A549 (cell line): Measurements from ENCODE around the gene CDHR2. TPM values are rescaled to one million over a fixed set of nuclear protein-coding genes. Genes with fewer than 3 reads are reported as not detected.

Source experiments
- ATAC-seq, 2 experiments: fragments of 200-7000 bp in 1 of 2; fragments of >200 bp in 1 of 2; cut with Nextera tagmentation in 1 of 2; cut with Tn5 transposase in 1 of 2; 3 replicates each; pipeline versions ENCODE4 v1.8.0 to v1.9.1; 2018 to 2020; ENCODE audit warnings: mild to moderate bottlenecking in 1 of 2, moderate library complexity in 1 of 2
- CTCF ChIA-PET: fragments of 300-600 bp; sonication (Branson Sonifier 250); formaldehyde crosslinking; extraction: SDS; loops from one replicate; lab custom pipeline; 2021; ENCODE audit warnings: antibody characterized with exemption, inconsistent platforms; lab: Yijun Ruan, JAX
- POLR2A ChIA-PET: fragments of 350-600 bp; formaldehyde crosslinking; extraction: SDS; loops from one replicate; lab custom pipeline; 2021; ENCODE audit warnings: antibody characterized with exemption, inconsistent platforms; lab: Yijun Ruan, JAX
- DNase-seq, 2 experiments: peaks; one replicate each; pipeline versions ENCODE4 v3.0.0 to v3.0.0-alpha.2; 2011 to 2016; ENCODE audit warnings: low read depth in 1 of 2, low spot score in 1 of 2
- FAIRE-seq: peaks from 2 replicates; lab custom pipeline; 2011; peaks lifted over from hg19 to GRCh38; lab: Jason Lieb, UNC
- H3K27ac ChIP-seq, 2 experiments: fragments of >200 bp; sonication (Bioruptor Twin); formaldehyde crosslinking; 3 replicates each; pipeline ENCODE4 v1.5.1; 2016 to 2017
- H3K4me1 ChIP-seq: fragments of >200 bp; sonication (Bioruptor Twin); formaldehyde crosslinking; 3 replicates; pipeline ENCODE4 v1.6.1; 2016
- H3K4me2 ChIP-seq: fragments of >200 bp; sonication (Bioruptor Twin); formaldehyde crosslinking; 3 replicates; pipeline ENCODE4 v1.6.1; 2016
- H3K4me3 ChIP-seq: fragments of >200 bp; sonication (Bioruptor Twin); formaldehyde crosslinking; 3 replicates; pipeline ENCODE4 v1.5.1; 2016
- H3K9me3 ChIP-seq: fragments of >200 bp; sonication (Bioruptor Twin); formaldehyde crosslinking; 3 replicates; pipeline ENCODE4 v1.6.1; 2016
- ATOH8 ChIP-seq: fragments of 250-450 bp; sonication (Bioruptor Pico); IDR thresholded peaks from 2 replicates; pipeline ENCODE4 v1.5.0; 2020; ENCODE audit warnings: low read depth, mild to moderate bottlenecking, moderate library complexity
- CHD2 ChIP-seq: fragments of 150-350 bp; IDR thresholded peaks from 2 replicates; pipeline ENCODE4 v1.6.1; 2014; ENCODE audit warnings: low read length; ENCODE audit not compliant: partially characterized antibody
- EHMT2 ChIP-seq: fragments of 200-600 bp; sonication (generic); IDR thresholded peaks from 2 replicates; pipeline ENCODE4 v1.6.1; 2016; ENCODE audit warnings: antibody characterized with exemption, low read depth, mild to moderate bottlenecking, moderate library complexity
- EP300 ChIP-seq, 2 experiments: fragments of >200 bp; sonication (Bioruptor Twin); formaldehyde crosslinking; IDR thresholded peaks; 2 replicates in 1 of 2; 3 replicates in 1 of 2; pipeline ENCODE4 v1.6.1; 2016 to 2017
- FOSB ChIP-seq: fragments of 250-450 bp; sonication (Bioruptor Pico); IDR thresholded peaks from 2 replicates; pipeline ENCODE4 v1.5.0; 2020; ENCODE audit warnings: mild to moderate bottlenecking, moderate library complexity
- HOXB13 ChIP-seq: fragments of 250-450 bp; sonication (Bioruptor Pico); IDR thresholded peaks from 2 replicates; pipeline ENCODE4 v1.5.0; 2020; ENCODE audit warnings: low read depth, mild to moderate bottlenecking, moderate library complexity
- HOXB5 ChIP-seq: fragments of 250-450 bp; sonication (Bioruptor Pico); IDR thresholded peaks from 2 replicates; pipeline ENCODE4 v1.5.0; 2020; ENCODE audit warnings: mild to moderate bottlenecking, moderate library complexity
- KDM5A ChIP-seq: fragments of 200-600 bp; sonication (generic); IDR thresholded peaks from 2 replicates; pipeline ENCODE4 v1.6.1; 2016; ENCODE audit warnings: antibody characterized with exemption, mild to moderate bottlenecking
- MAZ ChIP-seq: fragments of 150-350 bp; IDR thresholded peaks from 2 replicates; pipeline ENCODE4 v1.6.1; 2014; ENCODE audit warnings: antibody characterized with exemption, low read depth, low read length, borderline replicate concordance
- NFE2L2 ChIP-seq: fragments of 150-350 bp; conservative IDR thresholded peaks from 2 replicates; pipeline ENCODE4 v1.6.1; 2014; ENCODE audit warnings: low read length
- NR3C1 ChIP-seq: fragments of >200 bp; sonication (Bioruptor Twin); formaldehyde crosslinking; IDR thresholded peaks from 3 replicates; pipeline ENCODE4 v1.6.1; 2017
- POLR2AphosphoS2 ChIP-seq: conservative IDR thresholded peaks from 2 replicates; pipeline ENCODE4 v1.6.1; 2012; ENCODE audit warnings: low read length, improper control_type of control experiment, inconsistent platforms
- RAD21 ChIP-seq, 2 experiments: fragments of >200 bp in 1 of 2; sonication (Bioruptor Twin) in 1 of 2; formaldehyde crosslinking in 1 of 2; IDR thresholded peaks in 1 of 2; conservative IDR thresholded peaks in 1 of 2; 2 replicates in 1 of 2; 3 replicates in 1 of 2; pipeline ENCODE4 v1.6.1; 2012 to 2018; ENCODE audit warnings: inconsistent platforms in 1 of 2
- RARB ChIP-seq: fragments of 250-450 bp; sonication (Bioruptor Pico); IDR thresholded peaks from 2 replicates; pipeline ENCODE4 v1.8.0; 2021; ENCODE audit warnings: mild to moderate bottlenecking, moderate library complexity
- RCOR1 ChIP-seq: fragments of 150-350 bp; IDR thresholded peaks from 2 replicates; pipeline ENCODE4 v1.6.1; 2014; ENCODE audit warnings: antibody characterized with exemption, low read length, low read depth
- SMC3 ChIP-seq: fragments of >200 bp; sonication (Bioruptor Twin); formaldehyde crosslinking; IDR thresholded peaks from 3 replicates; pipeline ENCODE4 v1.6.1; 2018; ENCODE audit warnings: inconsistent platforms
- SREBF2 ChIP-seq: fragments of 450-650 bp; IDR thresholded peaks from 2 replicates; pipeline ENCODE4 v1.6.1; 2014; ENCODE audit warnings: mild to moderate bottlenecking, moderate library complexity
- TP53 ChIP-seq: fragments of 250-450 bp; sonication (Bioruptor Pico); IDR thresholded peaks from 2 replicates; pipeline ENCODE4 v1.5.0; 2021; ENCODE audit warnings: mild to moderate bottlenecking, moderate library complexity
- ZC3H11A ChIP-seq: fragments of 450-650 bp; IDR thresholded peaks from 2 replicates; pipeline ENCODE4 v1.6.1; 2014; ENCODE audit warnings: antibody characterized with exemption, mild to moderate bottlenecking
- ZFP36 ChIP-seq: fragments of 450-650 bp; IDR thresholded peaks from 2 replicates; pipeline ENCODE4 v1.6.1; 2014; ENCODE audit warnings: borderline replicate concordance; ENCODE audit not compliant: partially characterized antibody
- ZSCAN20 ChIP-seq: fragments of 250-450 bp; sonication (Bioruptor Pico); IDR thresholded peaks from 2 replicates; pipeline ENCODE4 v1.8.0; 2022; ENCODE audit warnings: mild to moderate bottlenecking, moderate library complexity
- WGBS: methylation state at CpG from one replicate; pipeline ENCODE4 v1.1.6; 2017; ENCODE audit errors: missing lambda C conversion rate; 5-methylcytosine and 5-hydroxymethylcytosine counted together
- polyA plus RNA-seq, 4 experiments: library from polyadenylated mRNA; depleted of rRNA in 3 of 4; stranded (reverse); fragments of >200 nt; fragmentation: RNase III in 1 of 4; extraction: RNeasy Plus Mini Kit Qiagen cat#74134 plus additional on column Dnase treatment in 1 of 4; gene quantifications; 2 replicates in 3 of 4; 3 replicates in 1 of 4; pipeline ENCODE4 v1.2.3, GENCODE V29; 2011 to 2017
- TF ChIP-seq, protein P1 (sequence below): fragments of 200-600 bp; sonication (generic); IDR thresholded peaks from 2 replicates; pipeline ENCODE4 v1.6.1; 2016; ENCODE audit warnings: antibody characterized with exemption, mild to moderate bottlenecking, moderate library complexity
- TF ChIP-seq, protein P2 (sequence below): fragments of 150-350 bp; IDR thresholded peaks from 2 replicates; pipeline ENCODE4 v1.6.1; 2014; ENCODE audit warnings: low read depth, mild to moderate bottlenecking, low read length
- TF ChIP-seq, protein P3 (sequence below): fragments of >200 bp; sonication (Bioruptor Twin); formaldehyde crosslinking; IDR thresholded peaks from 3 replicates; pipeline ENCODE4 v1.6.1; 2016

The CDHR2 gene
- polyA plus RNA-seq, 2 of the 4 experiments (the other 2 are of a cell fraction): 0.09 TPM; not detected in 1

DNA sequence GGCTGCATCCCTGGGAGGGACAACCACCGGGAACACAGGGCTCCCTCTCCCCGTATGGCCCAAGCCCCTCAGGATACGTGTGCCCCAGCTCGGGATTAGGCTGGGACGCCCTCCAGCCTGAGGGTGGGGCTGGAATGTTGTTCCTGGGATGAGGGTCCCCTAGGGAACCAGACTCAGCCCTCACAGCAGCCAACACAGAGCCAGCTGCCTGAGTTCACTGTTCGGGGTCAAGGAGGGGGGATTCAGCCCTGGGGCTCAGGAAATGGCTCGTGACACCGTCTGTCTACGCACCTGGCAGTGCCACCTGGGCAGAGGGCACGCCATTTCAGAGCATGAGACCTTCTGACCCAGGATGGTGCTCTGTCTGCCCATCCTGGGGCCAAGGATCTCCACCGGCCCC lies 20.8 kb upstream of the CDHR2 start:
- no peaks in the 10 kb centered on the region for H3K9me3 ChIP-seq
- no peak for ATAC-seq
- ChIA-PET CTCF (interaction anchor here (0.6 to 0.8 kb wide), 3 partner anchors 14 to 102 kb away, joined by 3 read pairs; no protein-coding TSS in a partner anchor), POLR2A (interaction anchor here (0.7 kb wide), 1 partner anchor 9 kb away, joined by 4 read pairs; the partner anchor contains the start of gene RNF44)
- WGBS: 90% methylated on average over 8 of the region's 11 CpGs
- no peak overlapping the region for H3K27ac ChIP-seq
- no peak overlapping the region for H3K4me3 ChIP-seq
- DNase-seq: no peak
- no peak overlapping the region for H3K4me2 ChIP-seq
- no peak for FAIRE-seq
- TF ChIP-seq ZSCAN20: no peak
- TF ChIP-seq, protein P1, sequence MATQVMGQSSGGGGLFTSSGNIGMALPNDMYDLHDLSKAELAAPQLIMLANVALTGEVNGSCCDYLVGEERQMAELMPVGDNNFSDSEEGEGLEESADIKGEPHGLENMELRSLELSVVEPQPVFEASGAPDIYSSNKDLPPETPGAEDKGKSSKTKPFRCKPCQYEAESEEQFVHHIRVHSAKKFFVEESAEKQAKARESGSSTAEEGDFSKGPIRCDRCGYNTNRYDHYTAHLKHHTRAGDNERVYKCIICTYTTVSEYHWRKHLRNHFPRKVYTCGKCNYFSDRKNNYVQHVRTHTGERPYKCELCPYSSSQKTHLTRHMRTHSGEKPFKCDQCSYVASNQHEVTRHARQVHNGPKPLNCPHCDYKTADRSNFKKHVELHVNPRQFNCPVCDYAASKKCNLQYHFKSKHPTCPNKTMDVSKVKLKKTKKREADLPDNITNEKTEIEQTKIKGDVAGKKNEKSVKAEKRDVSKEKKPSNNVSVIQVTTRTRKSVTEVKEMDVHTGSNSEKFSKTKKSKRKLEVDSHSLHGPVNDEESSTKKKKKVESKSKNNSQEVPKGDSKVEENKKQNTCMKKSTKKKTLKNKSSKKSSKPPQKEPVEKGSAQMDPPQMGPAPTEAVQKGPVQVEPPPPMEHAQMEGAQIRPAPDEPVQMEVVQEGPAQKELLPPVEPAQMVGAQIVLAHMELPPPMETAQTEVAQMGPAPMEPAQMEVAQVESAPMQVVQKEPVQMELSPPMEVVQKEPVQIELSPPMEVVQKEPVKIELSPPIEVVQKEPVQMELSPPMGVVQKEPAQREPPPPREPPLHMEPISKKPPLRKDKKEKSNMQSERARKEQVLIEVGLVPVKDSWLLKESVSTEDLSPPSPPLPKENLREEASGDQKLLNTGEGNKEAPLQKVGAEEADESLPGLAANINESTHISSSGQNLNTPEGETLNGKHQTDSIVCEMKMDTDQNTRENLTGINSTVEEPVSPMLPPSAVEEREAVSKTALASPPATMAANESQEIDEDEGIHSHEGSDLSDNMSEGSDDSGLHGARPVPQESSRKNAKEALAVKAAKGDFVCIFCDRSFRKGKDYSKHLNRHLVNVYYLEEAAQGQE: no peak
- TF ChIP-seq FOSB (CRISPR knock-in tag): no peak
- no peak for TF ChIP-seq RARB (CRISPR knock-in tag)
- no peak for TF ChIP-seq TP53 (CRISPR knock-in tag)
- no peak for TF ChIP-seq ZFP36
- TF ChIP-seq EP300 (IDR thresholded peaks at IDR 0.05): no peak
- TF ChIP-seq NR3C1: no peak
- TF ChIP-seq ATOH8 (CRISPR knock-in tag): no peak
- TF ChIP-seq, protein P2, sequence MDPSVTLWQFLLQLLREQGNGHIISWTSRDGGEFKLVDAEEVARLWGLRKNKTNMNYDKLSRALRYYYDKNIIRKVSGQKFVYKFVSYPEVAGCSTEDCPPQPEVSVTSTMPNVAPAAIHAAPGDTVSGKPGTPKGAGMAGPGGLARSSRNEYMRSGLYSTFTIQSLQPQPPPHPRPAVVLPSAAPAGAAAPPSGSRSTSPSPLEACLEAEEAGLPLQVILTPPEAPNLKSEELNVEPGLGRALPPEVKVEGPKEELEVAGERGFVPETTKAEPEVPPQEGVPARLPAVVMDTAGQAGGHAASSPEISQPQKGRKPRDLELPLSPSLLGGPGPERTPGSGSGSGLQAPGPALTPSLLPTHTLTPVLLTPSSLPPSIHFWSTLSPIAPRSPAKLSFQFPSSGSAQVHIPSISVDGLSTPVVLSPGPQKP: no peak
- TF ChIP-seq HOXB5 (CRISPR knock-in tag): no peak
- TF ChIP-seq, protein P3, sequence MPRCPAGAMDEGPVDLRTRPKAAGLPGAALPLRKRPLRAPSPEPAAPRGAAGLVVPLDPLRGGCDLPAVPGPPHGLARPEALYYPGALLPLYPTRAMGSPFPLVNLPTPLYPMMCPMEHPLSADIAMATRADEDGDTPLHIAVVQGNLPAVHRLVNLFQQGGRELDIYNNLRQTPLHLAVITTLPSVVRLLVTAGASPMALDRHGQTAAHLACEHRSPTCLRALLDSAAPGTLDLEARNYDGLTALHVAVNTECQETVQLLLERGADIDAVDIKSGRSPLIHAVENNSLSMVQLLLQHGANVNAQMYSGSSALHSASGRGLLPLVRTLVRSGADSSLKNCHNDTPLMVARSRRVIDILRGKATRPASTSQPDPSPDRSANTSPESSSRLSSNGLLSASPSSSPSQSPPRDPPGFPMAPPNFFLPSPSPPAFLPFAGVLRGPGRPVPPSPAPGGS: no peak
- no peak for TF ChIP-seq MAZ
- no peak for TF ChIP-seq POLR2AphosphoS2
- no peak for TF ChIP-seq ZC3H11A
- TF ChIP-seq CHD2: no peak
- no peak for TF ChIP-seq EHMT2
- TF ChIP-seq SREBF2: no peak
- peaks cover 17% of the 10 kb centered on the region for H3K4me1 ChIP-seq

GRCh38 chr5:176528761-176529115 lies 20.4 kb upstream of the CDHR2 start:
- POLR2A ChIA-PET: interaction anchor here (0.7 kb wide), 1 partner anchor 9 kb away, joined by 4 read pairs; the partner anchor contains the start of gene RNF44
- 80% methylated on average over 13 of the region's 17 CpGs for WGBS

More at GRCh38 chr5:176528761-176529115, 20.4 kb upstream of the CDHR2 start:
- Histone ChIP-seq H3K4me3 (no peak overlapping the region), H3K27ac (no peak overlapping the region), H3K4me2 (no peak overlapping the region), H3K4me1 (peaks cover 21% of the 10 kb centered on the region), H3K9me3 (no peaks in the 10 kb centered on the region)
- DNase-seq (no peak), ATAC-seq (peak in 1 of 2 experiments; percentile 13; a peak in 2 of 6 replicates), FAIRE-seq (no peak)
- TF ChIP-seq RCOR1 (no peak), KDM5A (no peak), ZC3H11A (no peak), NFE2L2 (no peak), ZSCAN20 (no peak), CHD2 (no peak), SMC3 (no peak), HOXB13 (no peak), RAD21 (conservative IDR thresholded peaks at IDR 0.05 in 1 of 2, IDR thresholded peaks at IDR 0.05 in 1 of 2) (no peak)
- TF ChIP-seq, protein P1: no peak
- CTCF ChIA-PET: interaction anchor here (0.6 to 0.8 kb wide), 3 partner anchors 15 to 102 kb away, joined by 3 read pairs; no protein-coding TSS in a partner anchor
